ENCODE results near the gene SCNN1G.

GRCh38 chr16:23196539-23196938 is 14.0 kb downstream of the SCNN1G start:
- TF ChIP-seq CTCF (IDR thresholded peaks at IDR 0.05; ENCODE audit: insufficient read depth, low read length, poor library complexity, severe bottlenecking) (no peak), EZH2phosphoT487 (conservative IDR thresholded peaks at IDR 0.05; ENCODE audit: low read length) (no peak)

Measured in SU-DHL-6 (cell line).